BLaER1 (cell line): ENCODE measurements around the gene NADK.

Experiments
- H3K27ac ChIP-seq: shearing (Covaris generic); formaldehyde crosslinking; 2 replicates; pipeline ENCODE4 v1.8.1; 2022
- H3K27me3 ChIP-seq: shearing (Covaris generic); formaldehyde crosslinking; 2 replicates; pipeline ENCODE4 v1.8.1; 2022
- H3K36me3 ChIP-seq: shearing (Covaris generic); formaldehyde crosslinking; 2 replicates; pipeline ENCODE4 v1.8.1; 2022
- H3K4me1 ChIP-seq: shearing (Covaris generic); formaldehyde crosslinking; 2 replicates; pipeline ENCODE4 v1.8.1; 2022
- H3K4me2 ChIP-seq: shearing (Covaris generic); formaldehyde crosslinking; 2 replicates; pipeline ENCODE4 v1.8.1; 2022
- H3K4me3 ChIP-seq: shearing (Covaris generic); formaldehyde crosslinking; 2 replicates; pipeline ENCODE4 v1.8.1; 2022
- H3K9ac ChIP-seq: shearing (Covaris generic); formaldehyde crosslinking; 2 replicates; pipeline ENCODE4 v1.8.1; 2022
- H3K9me3 ChIP-seq: shearing (Covaris generic); formaldehyde crosslinking; 2 replicates; pipeline ENCODE4 v1.8.1; 2022
- H4K20me1 ChIP-seq: shearing (Covaris generic); formaldehyde crosslinking; 2 replicates; pipeline ENCODE4 v1.8.1; 2022
- Cebpa-rat ChIP-seq: shearing (Covaris generic); IDR thresholded peaks from 2 replicates; pipeline ENCODE4 v1.8.1; 2022

NADK gene

DNA sequence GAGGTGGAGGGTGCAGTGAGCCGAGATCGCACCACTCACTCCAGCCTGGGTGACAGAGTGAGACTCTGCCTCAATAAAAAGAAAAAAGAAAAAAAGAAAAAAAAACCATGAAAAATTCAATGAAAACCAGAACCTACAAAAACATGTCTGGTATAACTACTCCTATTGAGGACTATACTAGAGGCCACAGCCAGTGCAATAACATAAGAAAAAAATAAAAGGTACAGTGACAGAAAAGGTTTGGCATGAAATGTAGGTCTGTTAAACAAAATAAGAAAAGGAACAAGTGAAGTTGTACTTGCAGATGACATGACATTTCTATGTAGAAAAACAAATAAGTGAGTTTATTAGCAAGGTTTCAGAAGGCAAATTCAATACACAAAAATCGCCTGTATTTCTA, 8.2 kb downstream of the NADK start:
- no peak for TF ChIP-seq Cebpa-rat
- H4K20me1 ChIP-seq, result peaks cover 91% of the 10 kb centered on the region
- peaks cover 8% of the 10 kb centered on the region for H3K4me1 ChIP-seq
- no peak overlapping the region for H3K27ac ChIP-seq
- H3K9ac ChIP-seq, result no peak overlapping the region
- H3K36me3 ChIP-seq, result peaks cover 96% of the 10 kb centered on the region
- H3K27me3 ChIP-seq, result no peaks in the 10 kb centered on the region
- H3K4me2 ChIP-seq, result no peak overlapping the region
- H3K4me3 ChIP-seq, result no peak overlapping the region
- peaks cover 46% of the 10 kb centered on the region for H3K9me3 ChIP-seq

DNA sequence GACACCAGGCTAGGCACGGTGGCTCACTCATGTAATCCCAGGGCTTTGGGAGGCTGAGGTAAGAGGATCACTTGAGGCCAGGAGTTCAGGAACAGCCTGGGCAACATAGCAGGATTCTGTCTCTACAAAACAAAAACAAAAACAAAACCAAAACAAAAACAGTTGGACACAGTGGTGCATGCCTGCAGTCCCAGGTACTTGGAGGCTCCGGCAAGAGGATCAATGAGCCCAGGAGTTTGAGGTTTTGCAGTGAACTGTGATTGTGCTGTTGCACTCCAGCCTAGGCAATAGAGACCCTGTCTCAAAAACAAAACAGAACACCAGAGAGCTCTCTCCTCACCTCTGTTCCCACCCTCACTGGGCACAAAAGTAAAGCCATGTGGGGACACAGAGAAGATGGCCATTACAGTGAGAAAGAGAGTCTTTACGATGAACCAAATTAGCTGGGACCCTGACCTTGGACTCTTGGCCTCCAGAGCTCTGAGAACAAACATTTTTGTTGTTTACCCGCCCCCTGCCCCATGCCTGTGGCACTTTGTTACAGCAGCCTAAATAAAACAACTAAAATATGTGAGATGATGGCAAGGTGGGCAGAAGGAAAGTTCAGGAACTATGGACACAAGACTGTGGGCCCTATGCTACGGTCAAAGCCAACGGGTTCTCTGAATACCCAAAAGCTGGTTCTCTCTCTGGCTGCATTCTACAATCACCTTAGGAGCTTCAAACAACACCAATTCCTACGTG, 9.8 kb downstream of the NADK start:
- no peak overlapping the region for H3K4me2 ChIP-seq

DNA sequence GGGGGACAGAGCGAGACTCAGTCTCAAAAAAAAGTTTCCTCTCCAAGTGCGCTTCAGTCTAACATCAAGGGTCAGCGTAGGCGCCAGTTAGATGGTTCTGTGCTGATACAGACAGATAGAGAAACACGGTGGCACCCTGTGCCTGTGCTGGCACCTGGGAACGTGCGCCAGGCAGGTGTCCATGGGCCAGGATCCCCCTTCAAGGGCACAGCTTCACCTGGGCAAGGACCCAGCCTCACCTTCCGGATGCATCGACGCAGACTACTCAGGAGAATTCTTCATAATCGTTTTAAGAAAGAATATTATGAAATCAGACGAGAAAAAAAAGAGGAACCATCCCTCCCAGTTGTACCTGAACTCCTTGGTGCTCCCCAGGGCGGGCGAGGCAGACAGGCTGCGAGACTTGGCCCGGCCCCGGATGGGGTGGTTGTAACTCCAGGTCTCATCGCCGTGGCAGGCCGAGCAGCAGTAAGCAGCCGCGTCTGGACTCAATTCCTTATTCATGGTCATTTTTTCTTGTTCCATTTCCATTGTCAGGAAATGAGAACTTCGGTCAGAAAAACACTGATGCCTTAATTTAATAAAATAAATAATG, 13.3 kb downstream of the NADK start:
- no peak for TF ChIP-seq Cebpa-rat
- Histone ChIP-seq H3K36me3 (peaks cover 100% of the 10 kb centered on the region), H3K27me3 (no peaks in the 10 kb centered on the region), H3K9me3 (peaks cover 15% of the 10 kb centered on the region), H4K20me1 (peaks cover 100% of the 10 kb centered on the region), H3K27ac (no peak overlapping the region), H3K9ac (no peak overlapping the region), H3K4me3 (no peak overlapping the region), H3K4me2 (0 out of 2 replicates have a peak overlapping the region, but pooled peaks have one; percentile 2), H3K4me1 (peaks cover 36% of the 10 kb centered on the region)

More for the DNA sequence above, 9.8 kb downstream of the NADK start:
- Histone ChIP-seq H4K20me1 (peaks cover 91% of the 10 kb centered on the region), H3K27ac (no peak overlapping the region), H3K9me3 (peaks cover 46% of the 10 kb centered on the region), H3K9ac (no peak overlapping the region), H3K36me3 (peaks cover 99% of the 10 kb centered on the region), H3K4me3 (no peak overlapping the region), H3K27me3 (no peaks in the 10 kb centered on the region), H3K4me1 (peaks cover 14% of the 10 kb centered on the region)
- TF ChIP-seq Cebpa-rat, result no peak

DNA sequence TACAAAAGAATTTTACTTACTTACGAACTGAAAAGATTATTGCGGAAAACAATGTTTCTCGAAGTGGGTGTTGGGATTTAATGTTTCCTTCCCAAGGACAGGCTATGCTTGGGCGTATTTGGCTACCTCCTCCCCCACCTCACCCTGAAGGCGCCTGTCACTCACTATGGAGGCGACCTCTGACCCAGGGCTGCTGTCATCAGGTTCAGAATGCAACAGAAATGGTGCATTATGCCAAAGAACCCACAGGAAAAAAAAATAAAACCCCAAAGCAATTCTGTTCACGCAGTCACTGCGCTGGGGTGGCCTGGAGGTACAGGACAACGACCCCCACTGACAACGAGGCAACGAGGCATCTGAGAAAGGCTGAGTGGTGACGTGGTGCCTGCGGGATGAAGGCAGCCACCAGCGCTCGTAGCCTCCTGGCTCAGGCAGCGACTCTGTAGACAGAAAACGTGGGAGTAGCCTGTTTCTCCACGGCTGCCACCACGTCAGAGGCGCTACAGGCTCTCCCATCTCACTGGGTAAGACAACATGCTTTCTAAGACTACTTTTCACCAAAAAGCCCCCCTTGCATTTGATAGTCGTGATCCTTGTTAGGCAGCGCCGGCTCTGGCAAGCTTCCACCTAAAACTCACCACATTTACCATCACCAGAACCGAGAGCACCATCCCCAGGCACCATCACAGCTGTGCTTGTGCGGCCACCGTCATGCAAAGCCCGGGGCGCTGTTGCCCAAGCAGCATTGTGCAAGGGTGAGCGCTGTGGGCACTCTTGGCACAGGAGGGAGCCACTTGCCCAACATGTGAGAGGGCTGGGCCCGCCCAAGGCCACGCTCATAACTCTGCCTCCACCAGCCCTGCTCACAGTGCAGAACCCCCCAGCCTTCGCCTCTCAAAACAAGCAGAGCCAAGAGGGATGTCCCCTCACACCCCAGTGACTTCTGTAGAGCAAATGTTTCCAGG, 14.3 kb downstream of the NADK start:
- TF ChIP-seq Cebpa-rat, result peak; percentile 82
- Histone ChIP-seq H4K20me1 (peaks cover 100% of the 10 kb centered on the region), H3K27ac (no peak overlapping the region), H3K4me3 (no peak overlapping the region), H3K27me3 (no peaks in the 10 kb centered on the region), H3K4me1 (peaks cover 46% of the 10 kb centered on the region), H3K9ac (no peak overlapping the region), H3K36me3 (peaks cover 100% of the 10 kb centered on the region), H3K4me2 (0 out of 2 replicates have a peak overlapping the region, but pooled peaks have one; percentile 2), H3K9me3 (peaks cover 5% of the 10 kb centered on the region; the same call in 1 of the 2 replicates)

DNA sequence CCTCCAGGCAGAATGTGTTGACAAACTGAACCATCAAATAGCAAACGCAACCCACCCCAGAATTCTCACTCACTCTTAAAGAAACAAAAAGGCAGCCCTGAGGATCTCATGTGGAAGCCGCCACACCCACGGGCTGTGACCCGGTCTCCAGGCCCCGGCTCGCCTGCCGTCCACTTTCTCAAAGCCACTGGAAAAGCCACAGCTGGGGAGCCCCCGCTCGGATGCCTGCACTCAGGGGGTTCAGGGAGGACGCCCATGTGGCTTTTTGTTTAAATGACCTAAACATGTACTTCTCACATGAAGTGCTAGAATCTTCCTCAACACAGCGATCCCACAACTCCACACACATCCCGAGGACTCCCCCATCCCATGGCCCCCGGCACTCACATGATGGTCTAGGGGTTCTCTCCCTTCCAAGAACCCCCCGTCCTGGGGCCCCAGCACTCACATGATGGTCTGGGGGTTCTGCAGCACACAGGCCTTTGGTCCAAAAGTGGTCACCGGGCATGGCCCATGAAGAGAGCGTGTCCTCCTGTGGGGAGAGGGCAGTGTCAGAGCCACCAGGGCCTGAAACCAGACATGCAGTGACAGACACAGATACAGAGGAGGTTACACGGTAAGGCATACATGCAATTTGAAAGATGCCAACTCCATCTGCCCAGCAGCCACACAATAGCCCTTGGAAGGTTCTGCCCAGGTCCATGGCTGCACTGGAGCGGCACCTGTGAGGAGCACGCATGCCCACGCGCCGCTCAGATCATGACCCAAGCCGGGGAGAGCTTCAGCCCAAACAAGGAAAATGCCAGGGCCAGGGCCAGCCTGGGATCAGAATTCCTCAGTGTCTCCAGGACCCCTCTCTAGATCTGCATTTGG, 16.5 kb downstream of the NADK start:
- H3K4me1 ChIP-seq, result peaks cover 58% of the 10 kb centered on the region
- peak overlapping the region; percentile 51; the same call in 1 of the 2 replicates for H3K4me2 ChIP-seq
- H3K27ac ChIP-seq, result 0 out of 2 replicates have a peak overlapping the region, but pooled peaks have one; percentile 19
- H3K4me3 ChIP-seq, result no peak overlapping the region
- no peak for TF ChIP-seq Cebpa-rat
- H3K36me3 ChIP-seq, result peaks cover 100% of the 10 kb centered on the region
- no peaks in the 10 kb centered on the region for H3K27me3 ChIP-seq
- H3K9me3 ChIP-seq, result no peaks in the 10 kb centered on the region
- peaks cover 97% of the 10 kb centered on the region for H4K20me1 ChIP-seq
- H3K9ac ChIP-seq, result peak overlapping the region; percentile 8; the same call in 1 of the 2 replicates

DNA sequence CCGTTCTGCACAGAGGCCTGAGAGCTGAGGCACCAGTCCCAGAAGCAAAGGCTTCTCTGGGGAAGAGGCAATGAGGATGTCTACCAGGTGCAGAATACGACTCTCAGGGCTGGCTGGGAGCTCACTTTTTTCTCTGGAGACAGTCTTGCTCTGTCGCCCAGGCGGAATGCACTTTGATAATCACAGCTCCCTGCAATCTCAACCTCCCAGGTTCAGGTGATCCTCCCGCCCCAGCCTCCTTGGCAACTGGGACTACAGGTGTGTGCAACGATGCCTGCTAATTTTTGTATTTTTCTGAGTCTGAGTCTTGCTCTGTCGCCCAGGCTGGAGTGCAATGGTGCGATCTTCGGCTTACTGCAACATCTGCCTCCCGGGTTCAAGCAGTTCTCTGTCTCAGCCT, 17.6 kb downstream of the NADK start:
- H3K9ac ChIP-seq, result peak overlapping the region; percentile 49; the same call in 1 of the 2 replicates
- peaks cover 97% of the 10 kb centered on the region for H4K20me1 ChIP-seq
- H3K27me3 ChIP-seq, result no peaks in the 10 kb centered on the region
- peak overlapping the region; percentile 51 for H3K4me2 ChIP-seq
- H3K9me3 ChIP-seq, result no peaks in the 10 kb centered on the region
- no peak for TF ChIP-seq Cebpa-rat
- no peak overlapping the region for H3K4me3 ChIP-seq
- peaks cover 58% of the 10 kb centered on the region for H3K4me1 ChIP-seq
- H3K27ac ChIP-seq, result peak overlapping the region; percentile 38
- peaks cover 100% of the 10 kb centered on the region for H3K36me3 ChIP-seq

DNA sequence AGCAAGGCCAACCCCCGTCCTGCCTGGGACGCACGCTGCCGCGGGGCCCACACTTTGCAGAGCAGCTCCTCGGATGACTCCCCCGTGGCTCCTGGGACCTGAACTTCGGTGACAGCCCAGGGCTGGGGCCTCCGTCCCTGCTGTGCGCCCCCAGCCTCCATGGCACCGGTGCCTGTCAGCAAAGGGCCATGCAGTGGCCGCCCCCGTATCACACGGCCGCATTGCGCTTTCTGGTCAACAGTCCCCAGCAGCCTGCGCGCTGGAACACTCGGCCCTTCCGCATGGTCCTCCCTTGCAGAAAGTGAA, 18.0 kb downstream of the NADK start:
- no peak for TF ChIP-seq Cebpa-rat
- Histone ChIP-seq H4K20me1 (peaks cover 94% of the 10 kb centered on the region), H3K27me3 (no peaks in the 10 kb centered on the region), H3K36me3 (peaks cover 100% of the 10 kb centered on the region), H3K9me3 (no peaks in the 10 kb centered on the region), H3K4me3 (no peak overlapping the region), H3K9ac (peak overlapping the region; percentile 49; the same call in 1 of the 2 replicates), H3K4me1 (peaks cover 58% of the 10 kb centered on the region), H3K27ac (peak overlapping the region; percentile 38), H3K4me2 (peak overlapping the region; percentile 51)

DNA sequence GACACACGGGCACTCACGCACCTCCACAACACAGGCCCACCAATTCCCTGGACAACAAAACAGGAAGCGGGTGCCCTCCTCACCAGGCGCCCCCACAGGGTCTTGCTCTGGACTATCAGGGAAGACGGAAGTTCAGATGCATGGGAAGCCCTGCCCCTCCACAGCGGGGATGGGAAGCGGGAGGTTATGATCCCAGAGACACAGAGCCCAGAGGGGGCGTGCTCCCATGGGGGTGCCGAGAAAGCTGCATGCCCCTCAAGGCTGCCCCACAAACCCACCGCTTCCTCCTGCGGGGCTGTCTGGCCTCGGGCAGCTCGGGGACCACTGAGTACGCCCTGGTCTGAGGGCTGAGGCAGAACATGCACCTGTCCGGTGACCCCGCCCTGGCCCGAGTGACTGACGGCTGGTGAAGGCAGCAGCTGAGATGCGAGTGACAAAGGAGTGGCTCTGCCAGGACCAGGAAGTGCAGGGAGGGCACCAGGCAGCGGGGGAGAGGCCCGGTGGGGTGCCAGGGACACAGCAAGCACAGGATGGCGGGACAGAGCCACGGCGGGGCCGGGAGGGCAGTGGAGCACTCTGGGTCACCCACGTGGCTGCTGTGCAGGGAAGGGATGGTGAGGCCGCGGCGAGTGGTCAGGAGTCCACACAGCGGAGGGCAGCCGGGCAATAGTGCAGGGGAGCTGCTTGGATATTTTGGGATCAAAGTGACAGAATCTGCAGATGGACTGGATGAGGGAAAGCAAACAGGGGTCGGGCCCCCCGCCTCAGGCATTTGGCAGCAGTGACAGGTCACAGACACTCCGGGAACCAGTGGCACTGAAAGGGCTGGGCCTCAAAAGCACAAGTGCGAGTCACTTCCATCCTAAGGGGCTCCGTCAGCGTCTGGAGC, 18.6 kb downstream of the NADK start:
- Histone ChIP-seq H3K36me3 (peaks cover 100% of the 10 kb centered on the region), H3K9me3 (no peaks in the 10 kb centered on the region), H3K4me3 (no peak overlapping the region), H4K20me1 (peaks cover 88% of the 10 kb centered on the region), H3K4me1 (peaks cover 54% of the 10 kb centered on the region), H3K9ac (peak overlapping the region; percentile 49; the same call in 1 of the 2 replicates), H3K27ac (peak overlapping the region; percentile 38), H3K4me2 (peak overlapping the region; percentile 51), H3K27me3 (no peaks in the 10 kb centered on the region)
- TF ChIP-seq Cebpa-rat, result no peak
